SK-N-SH (cell line): ENCODE results near the gene C15orf61. TPM values are rescaled to one million over a fixed set of nuclear protein-coding genes. Genes with fewer than 3 reads are reported as not detected.

Source experiments
- CTCF ChIA-PET: fragments of 300-600, 350-600 bp; formaldehyde crosslinking; extraction: SDS; loops from one replicate; lab custom pipeline; 2021; lab: Yijun Ruan, JAX
- POLR2A ChIA-PET: fragments of 350-600 bp; sonication (Branson Sonifier 250); formaldehyde crosslinking; extraction: SDS; loops from one replicate; lab custom pipeline; 2020; ENCODE audit warnings: antibody characterized with exemption, inconsistent platforms; lab: Yijun Ruan, JAX
- DNase-seq: peaks from one replicate; pipeline ENCODE4 v3.0.0; 2012
- H2AFZ ChIP-seq: fragments of 200-600 bp; sonication (generic); 2 replicates; pipeline ENCODE4 v1.8.1; 2016; ENCODE audit warnings: antibody characterized with exemption, mild to moderate bottlenecking, low read depth
- H3F3A ChIP-seq: fragments of 200-600 bp; sonication (generic); replicated peaks from 2 replicates; pipeline ENCODE3; 2016; ENCODE audit warnings: antibody characterized with exemption, mild to moderate bottlenecking; ENCODE audit not compliant: insufficient read depth
- H3K27ac ChIP-seq, 2 experiments: fragments of 200-500 bp in 1 of 2; fragments of 200-600 bp in 1 of 2; sonication (Bioruptor generic) in 1 of 2; sonication (generic), shearing (Covaris generic) in 1 of 2; 2 replicates each; pipeline versions ENCODE4 v1.5.1 to v1.6.1; 2014 to 2016; ENCODE audit warnings: low read depth in 2 of 2, inconsistent platforms in 1 of 2, low read length in 1 of 2, mild to moderate bottlenecking in 1 of 2, mixed read lengths in 1 of 2
- H3K27me3 ChIP-seq: fragments of 200-600 bp; sonication (generic), shearing (Covaris generic); 2 replicates; pipeline ENCODE4 v1.6.1; 2016; ENCODE audit warnings: mixed run types; ENCODE audit not compliant: insufficient read depth
- H3K36me3 ChIP-seq, 2 experiments: fragments of 200-500 bp in 1 of 2; fragments of 200-600 bp in 1 of 2; sonication (Bioruptor generic) in 1 of 2; sonication (generic) in 1 of 2; replicated peaks in 1 of 2; 2 replicates each; pipeline versions ENCODE3 to v1.5.1; 2014 to 2016; ENCODE audit warnings: low read length in 1 of 2, mild to moderate bottlenecking in 1 of 2; ENCODE audit not compliant: insufficient read depth in 2 of 2, control insufficient read depth in 1 of 2
- H3K4me1 ChIP-seq, 2 experiments: fragments of 200-500 bp in 1 of 2; fragments of 200-600 bp in 1 of 2; sonication (Bioruptor generic) in 1 of 2; sonication (generic), shearing (Covaris generic) in 1 of 2; 2 replicates each; pipeline versions ENCODE4 v1.5.1 to v1.6.1; 2014 to 2016; ENCODE audit warnings: low read depth in 1 of 2, low read length in 1 of 2, mixed run types in 1 of 2; ENCODE audit not compliant: insufficient read depth in 2 of 2, control insufficient read depth in 1 of 2
- H3K4me2 ChIP-seq: fragments of 200-600 bp; sonication (generic), shearing (Covaris generic); 2 replicates; pipeline ENCODE4 v1.6.1; 2017; ENCODE audit warnings: mixed run types
- H3K4me3 ChIP-seq, 2 experiments: fragments of 200-500 bp in 1 of 2; fragments of 200-600 bp in 1 of 2; sonication (Bioruptor generic) in 1 of 2; sonication (generic), shearing (Covaris generic) in 1 of 2; 2 replicates each; pipeline versions ENCODE4 v1.5.1 to v1.8.1; 2014 to 2016; ENCODE audit warnings: low read depth in 2 of 2, inconsistent platforms in 1 of 2, low read length in 1 of 2, mild to moderate bottlenecking in 1 of 2, mixed read lengths in 1 of 2, moderate library complexity in 1 of 2
- H3K79me2 ChIP-seq: fragments of 200-600 bp; sonication (generic); 2 replicates; pipeline ENCODE4 v1.8.1; 2017; ENCODE audit warnings: mild to moderate bottlenecking; ENCODE audit not compliant: insufficient read depth
- H3K9ac ChIP-seq: fragments of 200-600 bp; sonication (generic); 2 replicates; pipeline ENCODE4 v1.6.1; 2017; ENCODE audit warnings: mixed run types
- H3K9me2 ChIP-seq: fragments of 200-600 bp; sonication (generic); 2 replicates; pipeline ENCODE4 v1.6.1; 2017; ENCODE audit warnings: mixed run types
- H3K9me3 ChIP-seq: fragments of 200-600 bp; sonication (generic); 2 replicates; pipeline ENCODE4 v1.6.1; 2017; ENCODE audit warnings: mixed run types, mild to moderate bottlenecking, moderate library complexity
- H4K20me1 ChIP-seq: fragments of 200-600 bp; sonication (generic); 2 replicates; pipeline ENCODE4 v1.6.1; 2017; ENCODE audit warnings: mild to moderate bottlenecking, mixed run types; ENCODE audit not compliant: insufficient read depth
- ELF1 ChIP-seq: IDR thresholded peaks from 2 replicates; pipeline ENCODE4 v1.4.0; 2012
- EP300 ChIP-seq, 2 experiments: IDR thresholded peaks; 2 replicates each; pipeline versions ENCODE4 v1.4.0 to v1.6.1; 2012; ENCODE audit warnings: borderline replicate concordance in 1 of 2, low read depth in 1 of 2, low read length in 1 of 2
- NRF1 ChIP-seq: IDR thresholded peaks from 2 replicates; pipeline ENCODE4 v1.6.1; 2012; ENCODE audit warnings: low read depth, mild to moderate bottlenecking, low read length
- PBX3 ChIP-seq: IDR thresholded peaks from 2 replicates; pipeline ENCODE4; 2012
- RAD21 ChIP-seq: IDR thresholded peaks from 2 replicates; pipeline ENCODE4 v1.6.1; 2012; ENCODE audit warnings: mild to moderate bottlenecking, low read length
- SIN3A ChIP-seq: IDR thresholded peaks from 2 replicates; pipeline ENCODE4 v1.6.1; 2012; ENCODE audit warnings: low read depth, mild to moderate bottlenecking, low read length, moderate library complexity, borderline replicate concordance
- TAF1 ChIP-seq: IDR thresholded peaks from 2 replicates; pipeline ENCODE4 v1.6.1; 2012; ENCODE audit warnings: low read depth, mild to moderate bottlenecking, low read length, moderate library complexity, borderline replicate concordance
- TCF12 ChIP-seq: IDR thresholded peaks from 2 replicates; pipeline ENCODE4 v1.4.0; 2012
- YY1 ChIP-seq: IDR thresholded peaks from 2 replicates; pipeline ENCODE4 v1.4.0; 2012; ENCODE audit warnings: low read depth, mild to moderate bottlenecking
- WGBS: methylation state at CpG from one replicate; pipeline ENCODE4 v1.1.6; 2017; ENCODE audit warnings: low lambda C conversion rate; 5-methylcytosine and 5-hydroxymethylcytosine counted together
- polyA plus RNA-seq, 3 experiments: library from polyadenylated mRNA; depleted of rRNA; stranded (reverse); fragments of >200 nt; gene quantifications; 2 replicates each; pipeline ENCODE4 v1.2.3, GENCODE V29; 2012
- TF ChIP-seq, protein P1 (sequence below): IDR thresholded peaks from 2 replicates; pipeline ENCODE4 v1.4.0; 2012; ENCODE audit warnings: low read depth

The C15orf61 gene
- polyA plus RNA-seq, 1 of the 3 experiments (the other 2 are of a cell fraction): 4.0 TPM

DNA sequence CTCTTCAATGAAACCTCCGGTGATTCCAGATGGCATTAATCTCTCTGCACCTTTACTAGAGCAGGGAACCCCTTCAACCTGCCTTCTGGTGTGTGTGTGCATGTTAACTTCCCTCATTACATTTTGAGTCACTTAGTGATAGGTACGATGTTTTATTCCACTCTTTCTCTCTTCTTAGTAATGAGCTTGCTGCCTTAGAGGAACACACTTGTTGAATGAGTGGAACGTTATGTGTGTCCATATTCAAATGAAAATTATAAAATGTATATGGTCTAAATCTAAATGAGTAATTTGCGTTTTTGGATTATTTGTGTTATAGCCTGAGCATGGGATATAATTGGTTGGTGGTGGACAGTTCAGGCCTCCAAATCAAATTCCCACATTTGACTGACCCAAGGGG lies 33.6 kb downstream of the C15orf61 start:
- no peak overlapping the region for H2AFZ ChIP-seq
- no peak overlapping the region for H3K4me3 ChIP-seq
- H3K36me3 ChIP-seq: peaks cover 30 to 51% of the 10 kb centered on the region in 2 experiments
- peaks cover 7 to 14% of the 10 kb centered on the region in 2 experiments; a peak in 3 of 4 replicates for H3K4me1 ChIP-seq
- no peaks in the 10 kb centered on the region for H3K27me3 ChIP-seq
- ChIA-PET CTCF (no interaction called here), POLR2A (no interaction called here)
- H3K9me3 ChIP-seq: peaks cover 7% of the 10 kb centered on the region; the same call in 1 of the 2 replicates
- 94% methylated on average over 4 of the region's 4 CpGs for WGBS
- H3K27ac ChIP-seq: no peak overlapping the region
- H3K9ac ChIP-seq: no peak overlapping the region
- no peaks in the 10 kb centered on the region for H3K79me2 ChIP-seq
- DNase-seq: no peak
- TF ChIP-seq, protein P1, sequence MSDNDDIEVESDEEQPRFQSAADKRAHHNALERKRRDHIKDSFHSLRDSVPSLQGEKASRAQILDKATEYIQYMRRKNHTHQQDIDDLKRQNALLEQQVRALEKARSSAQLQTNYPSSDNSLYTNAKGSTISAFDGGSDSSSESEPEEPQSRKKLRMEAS: no peak
- no peak for TF ChIP-seq NRF1
- no peak for TF ChIP-seq TCF12
- TF ChIP-seq ELF1: no peak
- no peak for TF ChIP-seq SIN3A
- no peak for TF ChIP-seq EP300 (IDR thresholded peaks at IDR 0.05; ENCODE audit: borderline replicate concordance in 1 of 2, low read depth in 1 of 2, low read length in 1 of 2)
- TF ChIP-seq YY1: no peak
- peaks cover 6% of the 10 kb centered on the region for H3F3A ChIP-seq
- no peaks in the 10 kb centered on the region for H3K9me2 ChIP-seq
- H3K4me2 ChIP-seq: no peak overlapping the region
- H4K20me1 ChIP-seq: no peaks in the 10 kb centered on the region

DNA sequence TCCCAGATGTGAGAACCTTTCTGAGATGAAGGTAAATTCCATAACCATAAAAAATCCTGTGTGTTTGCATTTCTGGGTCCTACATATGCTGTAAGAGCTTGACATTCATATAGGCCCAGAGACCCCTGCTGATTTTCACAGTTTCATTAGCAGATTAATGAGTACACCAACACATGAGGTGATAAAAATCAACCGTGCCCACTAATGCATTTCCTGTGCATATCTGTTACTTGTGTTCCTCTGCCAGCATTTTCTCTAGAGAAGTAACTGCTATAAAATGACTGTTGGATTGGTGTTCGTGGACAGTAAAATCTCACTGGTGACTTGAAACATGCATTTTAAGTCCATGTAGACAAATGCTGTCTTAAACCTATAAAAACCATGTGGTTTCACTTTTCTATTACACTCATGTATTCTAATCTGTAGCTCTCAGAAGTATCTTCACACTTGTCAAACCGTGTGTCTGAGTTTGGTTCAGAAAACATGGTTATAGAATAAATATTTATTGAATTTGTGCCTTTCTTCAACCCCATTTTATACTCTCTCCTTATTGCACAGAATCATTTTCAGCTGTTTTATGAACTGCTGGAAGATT lies 36.1 kb downstream of the C15orf61 start:
- Histone ChIP-seq H3K9ac (no peak overlapping the region), H3K4me1 (peaks cover 3 to 13% of the 10 kb centered on the region in 2 experiments; a peak in 3 of 4 replicates), H3K79me2 (no peaks in the 10 kb centered on the region; the same call in 1 of the 2 replicates), H3F3A (peaks cover 6% of the 10 kb centered on the region), H3K9me2 (no peaks in the 10 kb centered on the region), H3K4me3 (no peak overlapping the region), H4K20me1 (no peaks in the 10 kb centered on the region), H3K4me2 (no peak overlapping the region), H3K36me3 (peaks cover 34 to 45% of the 10 kb centered on the region in 2 experiments), H2AFZ (no peak overlapping the region), H3K9me3 (peaks cover 7% of the 10 kb centered on the region; the same call in 1 of the 2 replicates), H3K27ac (no peak overlapping the region), H3K27me3 (no peaks in the 10 kb centered on the region)
- 77% methylated on average over 3 of the region's 3 CpGs for WGBS
- CTCF ChIA-PET: interaction anchor here (2.1 kb wide), 1 partner anchor 100 kb away, joined by 6 read pairs; no protein-coding TSS in a partner anchor
- POLR2A ChIA-PET: no interaction called here
- TF ChIP-seq RAD21 (no peak), TAF1 (no peak), SIN3A (no peak), PBX3 (no peak)
- DNase-seq: no peak
